SK-N-SH treated with all-trans-retinoic acid at 6 μM for 48 hours (cell line): ENCODE measurements around the gene POLR3B.

Experiments
- ARNTL ChIP-seq: fragments of 450-650 bp; formaldehyde crosslinking; IDR thresholded peaks from 2 replicates; pipeline ENCODE4 v1.5.0; 2020; ENCODE audit warnings: low read depth, mild to moderate bottlenecking, moderate library complexity, borderline replicate concordance
- TOX ChIP-seq: fragments of 250-450 bp; sonication (Bioruptor Pico); IDR thresholded peaks from 2 replicates; pipeline ENCODE4 v1.8.0; 2021; ENCODE audit warnings: mild to moderate bottlenecking, moderate library complexity, borderline replicate concordance

DNA sequence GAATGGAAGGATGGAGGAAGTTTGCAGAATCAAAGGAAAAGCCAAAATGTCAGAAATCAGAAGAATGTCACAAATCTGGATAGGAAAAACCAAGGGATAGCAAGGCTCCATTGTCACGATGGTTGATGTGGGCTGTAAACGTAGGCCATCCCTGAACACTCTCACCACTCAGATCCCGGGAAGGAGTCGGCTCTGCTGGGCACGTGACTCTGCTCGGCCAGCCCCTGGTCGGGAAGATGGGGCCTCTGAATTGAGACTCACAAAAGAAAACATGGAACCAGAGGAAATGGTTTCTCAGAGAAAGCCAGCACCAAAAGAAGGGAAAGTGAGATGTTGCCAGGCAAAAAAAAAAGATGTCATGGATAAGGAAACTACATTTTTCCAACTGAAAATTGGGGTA lies 28.8 kb upstream of the POLR3B start:
- TF ChIP-seq ARNTL (CRISPR knock-in tag) (no peak), TOX (CRISPR knock-in tag) (no peak)
